Myocyte (in vitro differentiated cells): ENCODE results near the gene INHBB. TPM values are rescaled to one million over a fixed set of nuclear protein-coding genes. Genes with fewer than 3 reads are reported as not detected.

ENCODE experiments used
- DNase-seq: peaks from one replicate; pipeline ENCODE4 v3.0.0-alpha.2; 2012; ENCODE audit warnings: low read depth
- total RNA-seq: library from RNA; depleted of rRNA; stranded (reverse); fragments of >200 nt; gene quantifications from 2 replicates; pipeline ENCODE4 v1.2.3, GENCODE V29; 2014

The INHBB gene
- total RNA-seq, 1 donor from 2014 or later = 0.27 TPM

DNA sequence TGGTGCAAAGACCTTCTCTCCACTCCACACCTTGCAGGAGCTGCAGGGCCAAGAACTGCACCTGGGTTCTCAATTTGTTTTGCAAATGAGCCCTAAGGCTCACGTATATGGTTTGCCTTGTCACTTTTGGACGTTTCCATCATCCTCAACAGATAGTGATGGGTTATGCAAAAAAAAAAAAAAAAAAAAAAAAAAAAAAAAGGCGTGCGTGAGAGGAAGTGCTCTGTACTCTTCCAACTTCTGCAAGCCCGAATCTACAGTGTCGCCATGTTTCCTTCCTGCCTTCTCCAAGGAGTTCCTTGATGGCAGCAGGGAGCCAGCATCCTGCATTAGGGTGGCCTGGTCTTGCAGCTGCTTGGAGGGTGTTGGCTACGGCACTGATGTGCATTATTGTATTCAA lies 4.0 kb upstream of the INHBB start:
- no peak for DNase-seq

GRCh38 chr2:120342446-120342845 lies 3.5 kb upstream of the INHBB start:
- no peak for DNase-seq

DNA sequence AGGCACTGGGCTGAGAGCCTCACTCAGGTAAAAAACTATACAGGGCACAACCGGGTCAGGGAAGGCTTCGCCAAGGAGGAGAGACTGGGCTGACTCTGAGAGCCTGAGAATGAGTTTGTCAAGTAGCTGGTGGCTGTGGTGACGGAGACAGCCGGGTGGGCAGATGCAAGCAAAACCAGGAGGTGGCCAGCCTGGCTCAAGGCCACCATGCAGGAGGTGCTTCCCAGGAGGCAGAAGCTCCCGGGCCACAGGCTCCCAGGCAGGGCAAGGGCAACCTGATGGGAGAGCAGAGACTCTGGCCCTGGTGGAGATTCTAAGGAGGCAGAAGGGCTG lies 2.9 kb upstream of the INHBB start:
- DNase-seq = peak; percentile 26

- DNase-seq = peak; percentile 77
These were observed 2.4 kb upstream of the INHBB start for GRCh38 chr2:120343433-120344105.

DNA sequence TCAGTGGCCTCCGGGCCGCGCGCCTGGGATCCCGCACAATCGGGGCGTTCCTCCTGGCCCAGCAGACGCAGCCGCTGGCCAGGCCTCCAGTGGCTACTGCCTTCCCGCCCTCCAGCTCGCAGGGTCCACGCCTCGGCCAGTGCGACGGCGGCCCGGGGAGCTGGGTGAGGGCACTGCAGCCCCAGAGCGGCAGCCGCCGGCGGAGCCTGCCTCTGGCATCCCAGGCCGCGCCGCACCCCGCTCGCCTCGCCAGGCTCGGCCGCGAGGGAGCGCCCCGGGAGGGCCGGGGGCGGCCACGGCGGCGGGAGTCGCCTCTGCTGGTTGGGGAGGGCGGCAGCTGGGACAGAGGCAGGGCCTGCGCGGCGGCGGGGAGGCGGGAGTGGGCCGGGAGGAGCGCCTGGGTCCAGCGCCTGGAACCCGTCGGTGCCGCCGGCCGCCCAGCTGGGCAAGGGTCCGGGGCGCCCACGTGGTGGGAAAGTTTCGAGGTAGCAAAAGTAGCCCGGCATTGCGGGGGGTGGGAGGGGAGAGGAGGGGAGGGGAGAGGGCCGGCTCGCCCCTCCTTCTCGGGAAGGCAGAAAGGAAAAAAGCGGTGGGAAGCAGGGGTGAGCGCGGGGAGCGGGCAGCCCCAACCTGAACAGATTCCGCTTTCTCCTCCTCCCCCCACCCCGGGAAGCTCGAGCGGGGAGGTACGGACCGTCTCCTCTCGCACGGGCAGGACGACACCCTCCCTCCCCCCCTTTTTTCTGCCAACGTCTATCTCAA lies 1.5 kb upstream of the INHBB start:
- peak; percentile 51 for DNase-seq

DNA sequence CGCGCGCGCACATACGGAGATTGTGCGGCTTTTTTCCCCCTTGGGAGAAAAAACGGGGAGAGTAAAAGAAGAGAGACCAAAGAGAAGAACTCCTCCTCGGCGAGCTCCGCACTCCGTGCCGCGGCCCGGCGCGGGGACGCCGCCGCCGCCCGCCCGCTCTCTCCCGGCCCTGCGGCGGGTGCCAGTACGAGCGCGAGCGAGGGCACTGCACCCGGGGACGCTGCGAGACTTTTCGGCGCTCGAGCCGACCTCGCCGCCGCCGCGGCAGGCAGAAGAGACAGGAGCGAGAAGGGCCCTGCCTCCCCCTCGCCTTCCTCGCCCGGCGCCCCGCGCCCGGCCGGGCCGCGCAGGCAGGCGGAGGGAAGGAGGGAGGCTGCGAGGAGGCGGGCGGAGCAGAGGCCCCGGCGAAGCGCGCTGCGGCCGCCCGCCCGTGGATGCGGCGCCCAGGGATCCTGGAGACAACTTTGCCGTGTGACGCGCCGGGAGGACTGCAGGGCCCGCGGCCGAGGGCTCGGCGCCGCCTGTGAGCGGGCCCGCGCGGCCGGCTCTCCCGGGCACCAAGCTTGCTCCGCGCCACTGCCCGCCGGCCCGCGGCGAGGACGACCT lies 857 bp upstream of the INHBB start:
- no peak for DNase-seq

GRCh38 chr2:120345608-120346007 lies 328 bp upstream of the INHBB start:
- no peak for DNase-seq

DNA sequence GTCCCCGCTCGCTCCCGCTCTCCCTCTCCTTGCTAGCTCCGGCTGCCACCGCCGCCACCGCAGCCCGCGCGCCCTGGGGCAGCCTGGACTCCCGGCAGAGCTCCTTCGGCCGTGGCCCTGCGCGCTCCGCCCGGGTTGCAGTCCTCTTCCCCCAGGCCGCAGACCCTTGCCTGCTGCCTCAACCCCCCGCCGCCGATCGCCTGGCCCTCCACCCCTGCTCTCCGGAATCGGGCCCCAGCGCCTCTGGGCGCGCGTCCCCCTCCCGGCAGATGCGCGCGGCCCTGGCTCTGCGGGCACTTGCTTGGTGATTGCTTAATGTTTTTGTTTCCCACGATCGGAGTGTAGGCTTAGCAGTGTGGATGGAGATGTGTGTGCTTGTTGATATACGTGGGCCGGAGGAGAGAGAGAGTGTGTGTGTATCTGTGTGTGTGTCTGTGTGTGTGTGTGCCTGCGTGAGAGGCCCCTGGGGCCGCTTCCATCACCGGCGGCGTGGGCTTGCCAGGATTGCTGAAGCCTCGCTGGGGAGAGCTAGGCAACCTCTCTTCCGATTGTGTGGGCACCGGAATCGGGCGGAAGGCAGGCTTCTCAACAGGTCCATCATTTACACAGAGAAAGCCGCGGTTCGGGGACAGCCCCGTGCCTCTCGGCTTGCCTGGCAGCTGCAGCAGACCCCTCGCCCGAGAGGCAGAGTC lies 877 bp downstream of the INHBB start:
- no peak for DNase-seq

- DNase-seq = no peak
These were observed 1.6 kb downstream of the INHBB start for GRCh38 chr2:120347396-120348060.

DNA sequence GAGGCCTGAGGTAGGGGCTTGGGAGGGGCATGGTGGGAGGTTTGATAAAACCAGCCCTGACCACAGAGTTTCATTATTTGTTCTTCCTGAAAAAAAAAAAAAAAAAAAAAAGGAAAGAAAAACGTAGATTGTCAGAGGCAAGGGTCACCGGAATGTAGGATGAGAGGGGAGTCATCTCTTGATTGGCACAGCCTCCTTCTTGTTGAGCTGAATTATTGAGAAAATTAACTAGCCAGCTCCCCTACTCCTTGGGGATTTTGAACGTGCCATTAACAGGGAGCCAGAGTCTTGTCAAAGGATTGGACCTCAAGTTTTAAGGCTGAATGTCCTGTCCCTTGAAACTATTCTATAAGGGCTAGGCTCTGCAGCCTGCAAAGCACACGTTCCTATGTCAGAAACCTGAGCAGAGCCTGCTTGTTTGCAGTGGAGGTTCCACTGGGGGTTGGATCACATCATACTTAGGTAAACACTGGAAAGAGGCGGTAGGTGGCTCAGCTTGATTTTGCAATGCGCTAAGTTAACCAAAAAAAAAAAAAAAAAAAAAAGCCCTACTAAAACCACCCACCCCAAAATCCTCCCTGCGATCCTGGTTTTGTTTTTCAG lies 2.3 kb downstream of the INHBB start:
- no peak for DNase-seq

- DNase-seq = no peak
These were observed 3.0 kb downstream of the INHBB start for GRCh38 chr2:120348737-120349439.

DNA sequence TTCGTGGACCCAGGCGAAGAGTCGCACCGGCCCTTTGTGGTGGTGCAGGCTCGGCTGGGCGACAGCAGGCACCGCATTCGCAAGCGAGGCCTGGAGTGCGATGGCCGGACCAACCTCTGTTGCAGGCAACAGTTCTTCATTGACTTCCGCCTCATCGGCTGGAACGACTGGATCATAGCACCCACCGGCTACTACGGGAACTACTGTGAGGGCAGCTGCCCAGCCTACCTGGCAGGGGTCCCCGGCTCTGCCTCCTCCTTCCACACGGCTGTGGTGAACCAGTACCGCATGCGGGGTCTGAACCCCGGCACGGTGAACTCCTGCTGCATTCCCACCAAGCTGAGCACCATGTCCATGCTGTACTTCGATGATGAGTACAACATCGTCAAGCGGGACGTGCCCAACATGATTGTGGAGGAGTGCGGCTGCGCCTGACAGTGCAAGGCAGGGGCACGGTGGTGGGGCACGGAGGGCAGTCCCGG lies 3.5 kb downstream of the INHBB start:
- DNase-seq = no peak

GRCh38 chr2:120350080-120350479 lies 4.1 kb downstream of the INHBB start:
- no peak for DNase-seq

DNA sequence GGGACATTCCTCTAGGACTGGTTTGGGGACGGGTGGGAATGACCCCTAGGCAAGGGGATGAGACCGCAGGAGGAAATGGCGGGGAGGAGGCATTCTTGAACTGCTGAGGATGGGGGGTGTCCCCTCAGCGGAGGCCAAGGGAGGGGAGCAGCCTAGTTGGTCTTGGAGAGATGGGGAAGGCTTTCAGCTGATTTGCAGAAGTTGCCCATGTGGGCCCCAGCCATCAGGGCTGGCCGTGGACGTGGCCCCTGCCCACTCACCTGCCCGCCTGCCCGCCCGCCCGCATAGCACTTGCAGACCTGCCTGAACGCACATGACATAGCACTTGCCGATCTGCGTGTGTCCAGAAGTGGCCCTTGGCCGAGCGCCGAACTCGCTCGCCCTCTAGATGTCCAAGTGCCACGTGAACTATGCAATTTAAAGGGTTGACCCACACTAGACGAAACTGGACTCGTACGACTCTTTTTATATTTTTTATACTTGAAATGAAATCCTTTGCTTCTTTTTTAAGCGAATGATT lies 4.9 kb downstream of the INHBB start:
- no peak for DNase-seq

GRCh38 chr2:120352696-120353590 lies 7.0 kb downstream of the INHBB start:
- no peak for DNase-seq

DNA sequence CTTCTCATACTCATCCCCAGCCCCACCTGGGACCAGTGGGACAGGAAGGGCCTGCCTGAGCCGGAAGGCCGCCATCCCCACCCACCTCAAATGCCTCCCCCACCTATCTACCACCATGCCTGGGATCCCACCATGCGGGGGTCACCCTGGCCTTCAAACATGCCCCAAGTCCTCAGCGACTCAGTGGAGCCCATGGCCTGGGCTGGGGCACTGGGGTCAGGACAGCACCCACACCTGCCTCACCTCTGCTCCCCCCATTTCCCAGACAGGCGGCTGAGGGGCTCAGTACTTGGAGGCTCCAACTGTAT lies 7.6 kb downstream of the INHBB start:
- no peak for DNase-seq

- DNase-seq = no peak
These were observed 8.0 kb downstream of the INHBB start for GRCh38 chr2:120353931-120354330.

DNA sequence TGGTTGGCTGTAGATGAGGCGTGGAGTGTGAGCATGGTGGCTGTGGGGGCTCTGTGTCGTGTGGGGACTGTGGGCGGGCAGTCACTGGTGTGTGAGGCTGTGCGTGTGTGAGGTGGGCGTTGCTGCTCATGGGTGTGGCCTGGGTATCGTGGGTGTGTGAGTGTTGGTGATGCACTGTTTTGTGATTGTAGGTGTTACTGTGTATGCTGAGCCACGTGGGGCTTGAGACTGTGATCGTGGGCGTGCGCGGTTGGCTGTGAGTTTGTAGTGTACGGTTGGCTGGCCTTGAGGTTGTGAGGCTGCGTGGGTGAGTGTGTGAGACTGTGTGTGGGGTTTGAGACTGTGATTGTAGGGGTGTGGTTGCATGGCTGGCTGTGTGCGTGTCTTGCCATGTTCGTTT lies 8.5 kb downstream of the INHBB start:
- no peak for DNase-seq
